Measurements from ENCODE around the gene ARL15.

GRCh38 chr5:53871050-53871449 is 439.3 kb downstream of the ARL15 start:
- no peak for TF ChIP-seq POLR2AphosphoS5 (IDR thresholded peaks at IDR 0.05)
- no peak for TF ChIP-seq CTCF (IDR thresholded peaks at IDR 0.05)
- no peak for TF ChIP-seq POLR2A (IDR thresholded peaks at IDR 0.05)
- TF ChIP-seq EP300 (IDR thresholded peaks at IDR 0.05): no peak

All from sigmoid colon (tissue), 4 donors.